Loucy (cell line): ENCODE data around the gene AMN.

Source experiments
- EZH2phosphoT487 ChIP-seq: fragments of 200-600 bp; IDR thresholded peaks from 2 replicates; pipeline ENCODE4 v1.6.1; 2018; ENCODE audit warnings: antibody characterized with exemption, mild to moderate bottlenecking, moderate library complexity, borderline replicate concordance
- TF ChIP-seq, protein P1 (sequence below): fragments of 200-600 bp; sonication (generic); conservative IDR thresholded peaks from 2 replicates; pipeline ENCODE4 v1.5.1; 2014; ENCODE audit warnings: mild to moderate bottlenecking, antibody characterized with exemption, low read length

DNA sequence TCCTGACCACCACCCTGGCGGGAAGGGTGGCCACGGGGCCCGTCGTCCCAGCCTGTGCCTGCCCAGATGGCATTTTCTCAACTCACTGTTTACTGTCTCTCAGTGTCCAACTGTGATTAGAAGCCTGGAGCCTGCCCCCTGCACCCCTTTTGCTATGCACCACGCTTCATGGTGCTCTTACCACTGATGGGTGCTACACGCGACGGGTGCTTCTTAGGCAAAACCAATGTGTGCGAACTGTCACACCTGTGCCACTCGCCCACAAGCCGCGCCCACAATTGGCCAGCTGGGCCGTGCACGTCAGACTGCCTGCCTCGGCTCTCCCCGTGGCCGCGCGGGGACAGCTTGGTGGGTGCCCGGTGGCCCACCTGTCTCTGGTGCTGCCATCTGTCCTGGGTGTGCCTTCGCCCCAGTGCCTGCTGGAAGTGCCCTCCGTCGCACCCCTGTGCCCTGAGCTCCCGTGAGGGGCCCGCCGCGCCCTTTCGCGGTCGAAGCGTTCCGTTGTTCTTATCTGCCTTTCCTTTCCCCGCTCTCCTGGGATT lies 15.1 kb upstream of the AMN start:
- TF ChIP-seq, protein P1, sequence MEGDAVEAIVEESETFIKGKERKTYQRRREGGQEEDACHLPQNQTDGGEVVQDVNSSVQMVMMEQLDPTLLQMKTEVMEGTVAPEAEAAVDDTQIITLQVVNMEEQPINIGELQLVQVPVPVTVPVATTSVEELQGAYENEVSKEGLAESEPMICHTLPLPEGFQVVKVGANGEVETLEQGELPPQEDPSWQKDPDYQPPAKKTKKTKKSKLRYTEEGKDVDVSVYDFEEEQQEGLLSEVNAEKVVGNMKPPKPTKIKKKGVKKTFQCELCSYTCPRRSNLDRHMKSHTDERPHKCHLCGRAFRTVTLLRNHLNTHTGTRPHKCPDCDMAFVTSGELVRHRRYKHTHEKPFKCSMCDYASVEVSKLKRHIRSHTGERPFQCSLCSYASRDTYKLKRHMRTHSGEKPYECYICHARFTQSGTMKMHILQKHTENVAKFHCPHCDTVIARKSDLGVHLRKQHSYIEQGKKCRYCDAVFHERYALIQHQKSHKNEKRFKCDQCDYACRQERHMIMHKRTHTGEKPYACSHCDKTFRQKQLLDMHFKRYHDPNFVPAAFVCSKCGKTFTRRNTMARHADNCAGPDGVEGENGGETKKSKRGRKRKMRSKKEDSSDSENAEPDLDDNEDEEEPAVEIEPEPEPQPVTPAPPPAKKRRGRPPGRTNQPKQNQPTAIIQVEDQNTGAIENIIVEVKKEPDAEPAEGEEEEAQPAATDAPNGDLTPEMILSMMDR: no peak
- no peak for TF ChIP-seq EZH2phosphoT487
